H1 (cell line): ENCODE results near the gene RNU5D-1. TPM values are rescaled to one million over a fixed set of nuclear protein-coding genes. Genes with fewer than 3 reads are reported as not detected.

ENCODE experiments used
- CTCF ChIA-PET: fragments of 300-600 bp; sonication (Branson Sonifier 250); formaldehyde crosslinking; loops from one replicate; lab custom pipeline; 2021; ENCODE audit not compliant: partially characterized antibody; lab: Charles Lee
- POLR2A ChIA-PET: fragments of 300-600 bp; sonication (Branson Sonifier 250); formaldehyde crosslinking; loops from one replicate; lab custom pipeline; 2021; ENCODE audit warnings: inconsistent platforms; ENCODE audit not compliant: partially characterized antibody; lab: Charles Lee
- DNase-seq, 2 experiments: peaks; one replicate each; pipeline versions ENCODE4 v3.0.0 to v3.0.0-alpha.2; 2010 to 2022; ENCODE audit warnings: low spot score in 2 of 2, low read depth in 1 of 2, mixed read lengths in 1 of 2
- FAIRE-seq: peaks from 2 replicates; lab custom pipeline; 2011; peaks lifted over from hg19 to GRCh38; lab: Jason Lieb, UNC
- H2AFZ ChIP-seq: 2 replicates; pipeline ENCODE4 v1.8.1; 2012; ENCODE audit warnings: low read length, inconsistent platforms
- H2AK5ac ChIP-seq: 2 replicates; pipeline ENCODE4 v1.6.1; 2013; ENCODE audit warnings: low read depth, low read length
- H2BK120ac ChIP-seq: replicated peaks from 2 replicates; pipeline ENCODE3; 2013; ENCODE audit warnings: low read depth, low read length, inconsistent platforms
- H2BK12ac ChIP-seq: 2 replicates; pipeline ENCODE4 v1.6.1; 2013; ENCODE audit warnings: low read depth, low read length
- H2BK15ac ChIP-seq: 2 replicates; pipeline ENCODE4 v1.6.1; 2013; ENCODE audit warnings: low read length
- H2BK20ac ChIP-seq: 2 replicates; pipeline ENCODE4 v1.6.1; 2013; ENCODE audit warnings: low read length
- H2BK5ac ChIP-seq: 2 replicates; pipeline ENCODE4 v1.6.1; 2013; ENCODE audit warnings: low read depth, low read length
- H3K14ac ChIP-seq: 2 replicates; pipeline ENCODE4 v1.6.1; 2013; ENCODE audit warnings: inconsistent platforms; ENCODE audit not compliant: insufficient read length
- H3K18ac ChIP-seq: 2 replicates; pipeline ENCODE4 v1.6.1; 2013; ENCODE audit warnings: low read length; ENCODE audit errors: extremely low read depth
- H3K23ac ChIP-seq: 2 replicates; pipeline ENCODE4 v1.6.1; 2013; ENCODE audit warnings: inconsistent platforms; ENCODE audit not compliant: insufficient read length
- H3K23me2 ChIP-seq: 2 replicates; pipeline ENCODE4 v1.6.1; 2013; ENCODE audit warnings: low read depth, low read length
- H3K27ac ChIP-seq: 2 replicates; pipeline ENCODE4 v1.6.1; 2011; ENCODE audit warnings: low read depth, low read length, inconsistent platforms
- H3K27me3 ChIP-seq, 4 experiments: replicated peaks in 1 of 4; 1 replicate in 1 of 4; 2 replicates in 3 of 4; pipeline versions ENCODE4 v1.6.1 to v1.8.1; 2011 to 2013; ENCODE audit warnings: low read length in 3 of 4, mild to moderate bottlenecking in 3 of 4, inconsistent platforms in 2 of 4, mixed read lengths in 2 of 4, moderate library complexity in 1 of 4; ENCODE audit not compliant: control insufficient read depth in 3 of 4, insufficient read depth in 3 of 4; ENCODE audit errors: extremely low read depth in 1 of 4
- H3K36me3 ChIP-seq, 4 experiments: 2 replicates each; pipeline versions ENCODE4 v1.6.1 to v1.8.1; 2011 to 2013; ENCODE audit warnings: mild to moderate bottlenecking in 4 of 4, low read length in 3 of 4, moderate library complexity in 2 of 4, control low read depth in 1 of 4, inconsistent platforms in 1 of 4; ENCODE audit not compliant: insufficient read depth in 4 of 4, control insufficient read depth in 2 of 4
- H3K4ac ChIP-seq: replicated peaks from 2 replicates; pipeline ENCODE3; 2013; ENCODE audit warnings: low read length, low read depth, mixed read lengths, inconsistent platforms; ENCODE audit not compliant: insufficient read length
- H3K4me1 ChIP-seq, 4 experiments: replicated peaks in 1 of 4; 1 replicate in 1 of 4; 2 replicates in 3 of 4; pipeline versions ENCODE4 v1.6.1 to v1.8.1; 2011 to 2013; ENCODE audit warnings: low read length in 3 of 4, inconsistent platforms in 2 of 4, mixed read lengths in 1 of 4; ENCODE audit not compliant: insufficient read depth in 4 of 4, control insufficient read depth in 3 of 4
- H3K4me2 ChIP-seq, 2 experiments: 2 replicates each; pipeline versions ENCODE4 v1.6.1 to v1.8.1; 2011 to 2013; ENCODE audit warnings: low read depth in 2 of 2, low read length in 2 of 2, control low read depth in 1 of 2, inconsistent platforms in 1 of 2, mild to moderate bottlenecking in 1 of 2; ENCODE audit not compliant: insufficient read depth in 1 of 2
- H3K4me3 ChIP-seq, 4 experiments: fragments of 200-600, 300-600 bp in 1 of 4; sonication (generic), shearing (Covaris generic), sonication (Bioruptor Twin) in 1 of 4; 2 replicates each; pipeline versions ENCODE4 v1.5.1 to v1.8.1; 2011 to 2016; ENCODE audit warnings: low read length in 4 of 4, low read depth in 3 of 4, control low read depth in 2 of 4, inconsistent platforms in 2 of 4, mild to moderate bottlenecking in 2 of 4, mixed read lengths in 1 of 4, moderate library complexity in 1 of 4; ENCODE audit not compliant: insufficient read depth in 2 of 4; ENCODE audit errors: extremely low read depth in 1 of 4
- H3K56ac ChIP-seq: replicated peaks from 2 replicates; pipeline ENCODE3; 2013; ENCODE audit warnings: low read depth, mild to moderate bottlenecking, mixed read lengths, low read length, inconsistent platforms; ENCODE audit not compliant: insufficient read length
- H3K79me1 ChIP-seq: 2 replicates; pipeline ENCODE4 v1.6.1; 2013; ENCODE audit warnings: low read depth, low read length, control low read depth
- H3K79me2 ChIP-seq, 2 experiments: 2 replicates each; pipeline versions ENCODE4 v1.6.1 to v1.8.1; 2012 to 2013; ENCODE audit warnings: low read length in 2 of 2, mild to moderate bottlenecking in 2 of 2, inconsistent platforms in 1 of 2; ENCODE audit not compliant: insufficient read depth in 2 of 2, control insufficient read depth in 1 of 2
- H3K9ac ChIP-seq, 4 experiments: replicated peaks in 1 of 4; 1 replicate in 1 of 4; 2 replicates in 3 of 4; pipeline versions ENCODE4 v1.6.1 to v1.8.1; 2011 to 2013; ENCODE audit warnings: low read depth in 3 of 4, low read length in 3 of 4, control low read depth in 2 of 4, mild to moderate bottlenecking in 2 of 4, moderate library complexity in 2 of 4, inconsistent platforms in 1 of 4; ENCODE audit errors: extremely low read depth in 1 of 4
- H3K9me3 ChIP-seq, 2 experiments: 2 replicates each; pipeline versions ENCODE4 v1.6.1 to v1.8.1; 2012 to 2013; ENCODE audit warnings: mild to moderate bottlenecking in 2 of 2, moderate library complexity in 2 of 2, control low read depth in 1 of 2, inconsistent platforms in 1 of 2, low read depth in 1 of 2, low read length in 1 of 2, mixed read lengths in 1 of 2; ENCODE audit not compliant: insufficient read depth in 2 of 2
- H4K20me1 ChIP-seq, 2 experiments: replicated peaks in 1 of 2; 2 replicates each; pipeline versions ENCODE3 to v1.8.1; 2011 to 2013; ENCODE audit warnings: inconsistent platforms in 2 of 2, low read length in 2 of 2, mild to moderate bottlenecking in 1 of 2; ENCODE audit not compliant: insufficient read depth in 2 of 2, control insufficient read depth in 1 of 2
- H4K5ac ChIP-seq: 2 replicates; pipeline ENCODE4 v1.6.1; 2013; ENCODE audit warnings: low read length, low read depth, mixed read lengths, inconsistent platforms; ENCODE audit not compliant: insufficient read length
- H4K8ac ChIP-seq: 2 replicates; pipeline ENCODE4 v1.8.0; 2013; ENCODE audit warnings: mild to moderate bottlenecking, moderate library complexity, low read length, inconsistent platforms; ENCODE audit not compliant: insufficient read depth; ENCODE audit errors: extremely low read depth
- H4K91ac ChIP-seq: replicated peaks from 2 replicates; pipeline ENCODE3; 2013; ENCODE audit warnings: low read length, mixed read lengths, inconsistent platforms; ENCODE audit not compliant: insufficient read length
- SP1 ChIP-seq: IDR thresholded peaks from 2 replicates; pipeline ENCODE4 v1.6.1; 2011; ENCODE audit warnings: low read depth, low read length
- ZNF274 ChIP-seq: IDR thresholded peaks from 2 replicates; pipeline ENCODE4 v1.7.0; 2012; ENCODE audit warnings: low read length, borderline replicate concordance; ENCODE audit errors: extremely low read depth
- WGBS, 2 experiments: shearing (Covaris generic) in 1 of 2; methylation state at CpG; one replicate each; pipeline versions ENCODE4 v1.1.6 to v1.1.7; 2013 to 2015; ENCODE audit warnings: low lambda C conversion rate in 2 of 2, mixed read lengths in 2 of 2, inconsistent platforms in 1 of 2, low coverage in 1 of 2, missing lambda C conversion rate in 1 of 2; ENCODE audit not compliant: insufficient replicate concordance in 2 of 2, insufficient coverage in 1 of 2, insufficient read length in 1 of 2; ENCODE audit errors: extremely low coverage in 1 of 2, missing lambda C conversion rate in 1 of 2; 5-methylcytosine and 5-hydroxymethylcytosine counted together
- polyA plus RNA-seq, 7 experiments: library from polyadenylated mRNA; depleted of rRNA in 3 of 7; stranded (reverse) in 5 of 7; unstranded in 2 of 7; fragments of >200 nt in 5 of 7; fragments of 200-250 nt in 2 of 7; gene quantifications; 1 replicate in 5 of 7; 2 replicates in 1 of 7; 4 replicates in 1 of 7; pipeline versions ENCODE4 v1.2.1 to v1.2.3, GENCODE V29; 2011 to 2013; ENCODE audit warnings: missing spikeins in 2 of 7, mixed read lengths in 2 of 7
- total RNA-seq: library from RNA; stranded (reverse); fragmentation: NEBNext Ultra II Directional; extraction: Animal tissue kit (Norgen Biotek cat#: 25700); gene quantifications from 2 replicates; pipeline ENCODE4 v1.2.1, GENCODE V29; 2021
- TF ChIP-seq, protein P1 (sequence below), 3 experiments: IDR thresholded peaks; 1 replicate in 2 of 3; 2 replicates in 1 of 3; pipeline versions ENCODE4 v1.5.1 to v1.6.1; 2011; ENCODE audit warnings: low read length in 3 of 3, mild to moderate bottlenecking in 3 of 3, inconsistent platforms in 2 of 3, low read depth in 1 of 3, moderate library complexity in 1 of 3; ENCODE audit not compliant: insufficient read depth in 1 of 3; ENCODE audit errors: control extremely low read depth in 1 of 3

RNU5D-1 gene
- total and polyA plus RNA-seq, 2 of the 8 experiments (the other 6 are each of a cell fraction or from before 2014, with no cell fraction given) = under 0.01 TPM; not detected in 1

DNA sequence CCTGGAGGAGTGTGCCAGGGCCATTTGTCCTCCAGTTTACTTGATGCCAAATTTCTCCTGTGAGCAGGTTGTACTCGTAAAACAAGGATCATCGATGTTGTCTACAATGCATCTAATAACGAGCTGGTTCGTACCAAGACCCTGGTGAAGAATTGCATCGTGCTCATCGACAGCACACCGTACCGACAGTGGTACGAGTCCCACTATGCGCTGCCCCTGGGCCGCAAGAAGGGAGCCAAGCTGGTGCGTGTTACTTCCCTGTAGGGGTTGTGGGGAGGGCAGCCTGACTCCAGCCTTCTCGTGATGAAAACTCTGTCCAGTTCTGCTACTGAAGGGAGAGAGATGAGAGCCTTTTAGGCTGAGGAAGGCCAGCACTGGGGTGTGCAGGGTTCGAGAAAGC, 46.6 kb upstream of the RNU5D-1 start:
- peak overlapping the region in 3 of 4 experiments; percentile 68 to 95 (median 93); a peak in 4 of 8 replicates for H3K4me3 ChIP-seq
- peaks cover 0 to 8% (median 2%) of the 10 kb centered on the region in 4 experiments; a peak in 5 of 7 replicates for H3K4me1 ChIP-seq
- no peaks in the 10 kb centered on the region for H3K27me3 ChIP-seq
- no peak overlapping the region for H2BK12ac ChIP-seq
- no peak overlapping the region for H3K4ac ChIP-seq
- peaks cover 15 to 33% of the 10 kb centered on the region in 2 experiments for H3K79me2 ChIP-seq
- no peak overlapping the region for H4K91ac ChIP-seq
- H3K9me3 ChIP-seq = no peaks in the 10 kb centered on the region
- POLR2A ChIA-PET = interaction anchor here (0.6 to 23.6 kb wide), 18 partner anchors 8 to 735 kb away, joined by 3 to 428 read pairs (median 16); partner anchors contain the start of genes BEST4, BTBD19, DYNLT4 and HECTD3
- H4K5ac ChIP-seq = no peak overlapping the region
- no peak overlapping the region for H2BK120ac ChIP-seq
- H3K4me2 ChIP-seq = peak overlapping the region; percentile 93 to 98
- H3K23ac ChIP-seq = no peak overlapping the region
- peak overlapping the region; percentile 53; the same call in 1 of the 2 replicates for H4K8ac ChIP-seq
- H3K36me3 ChIP-seq = peaks cover 24 to 54% (median 34%) of the 10 kb centered on the region in 4 experiments
- no peak overlapping the region for H3K56ac ChIP-seq
- no peak overlapping the region for H3K14ac ChIP-seq
- H4K20me1 ChIP-seq = peaks cover 13 to 21% of the 10 kb centered on the region in 2 experiments
- H2BK15ac ChIP-seq = no peak overlapping the region
- H3K27ac ChIP-seq = no peak overlapping the region
- FAIRE-seq = no peak
- H2BK20ac ChIP-seq = no peak overlapping the region
- no peak overlapping the region for H2AK5ac ChIP-seq
- DNase-seq = no peak
- peaks cover 16% of the 10 kb centered on the region for H3K23me2 ChIP-seq
- TF ChIP-seq ZNF274 = no peak
- TF ChIP-seq SP1 = peak; percentile 19; the same call in 1 of the 2 replicates
- TF ChIP-seq, protein P1, sequence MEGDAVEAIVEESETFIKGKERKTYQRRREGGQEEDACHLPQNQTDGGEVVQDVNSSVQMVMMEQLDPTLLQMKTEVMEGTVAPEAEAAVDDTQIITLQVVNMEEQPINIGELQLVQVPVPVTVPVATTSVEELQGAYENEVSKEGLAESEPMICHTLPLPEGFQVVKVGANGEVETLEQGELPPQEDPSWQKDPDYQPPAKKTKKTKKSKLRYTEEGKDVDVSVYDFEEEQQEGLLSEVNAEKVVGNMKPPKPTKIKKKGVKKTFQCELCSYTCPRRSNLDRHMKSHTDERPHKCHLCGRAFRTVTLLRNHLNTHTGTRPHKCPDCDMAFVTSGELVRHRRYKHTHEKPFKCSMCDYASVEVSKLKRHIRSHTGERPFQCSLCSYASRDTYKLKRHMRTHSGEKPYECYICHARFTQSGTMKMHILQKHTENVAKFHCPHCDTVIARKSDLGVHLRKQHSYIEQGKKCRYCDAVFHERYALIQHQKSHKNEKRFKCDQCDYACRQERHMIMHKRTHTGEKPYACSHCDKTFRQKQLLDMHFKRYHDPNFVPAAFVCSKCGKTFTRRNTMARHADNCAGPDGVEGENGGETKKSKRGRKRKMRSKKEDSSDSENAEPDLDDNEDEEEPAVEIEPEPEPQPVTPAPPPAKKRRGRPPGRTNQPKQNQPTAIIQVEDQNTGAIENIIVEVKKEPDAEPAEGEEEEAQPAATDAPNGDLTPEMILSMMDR (IDR thresholded peaks at IDR 0.05; ENCODE audit: control extremely low read depth in 1 of 3, insufficient read depth in 1 of 3, low read depth in 1 of 3, low read length in 3 of 3) = no peak
- H2BK5ac ChIP-seq = peak overlapping the region; percentile 8; the same call in 1 of the 2 replicates
- no peak overlapping the region for H2AFZ ChIP-seq
- WGBS, 2 experiments = 93% methylated on average over 14 of the region's 14 CpGs; no CpG with 5 or more reads in 1 of the 2 experiments
- H3K79me1 ChIP-seq = peaks cover 3% of the 10 kb centered on the region; the same call in 1 of the 2 replicates
- peak overlapping the region in 3 of 4 experiments; percentile 1 to 97 (median 58); a peak in 3 of 7 replicates for H3K9ac ChIP-seq
- H3K18ac ChIP-seq = no peak overlapping the region
- CTCF ChIA-PET = interaction anchor here (0.6 to 1.2 kb wide), 2 partner anchors 12 to 557 kb away, joined by 3 to 4 read pairs; no protein-coding TSS in a partner anchor
